GM18502 (cell line): ENCODE measurements around the gene JMJD7.

Experiments
- ATAC-seq: cut with Tn5 transposase; IDR thresholded peaks from one replicate; pipeline ENCODE4 v1.9.1; 2021; ENCODE audit warnings: mild to moderate bottlenecking; ENCODE audit not compliant: unreplicated experiment, poor library complexity

Gene JMJD7

GRCh38 chr15:41878355-41878699 lies 50.4 kb downstream of the JMJD7 start:
- no peak for ATAC-seq

- ATAC-seq = no peak
Measured at GRCh38 chr15:41879321-41879845, 51.5 kb downstream of the JMJD7 start.

DNA sequence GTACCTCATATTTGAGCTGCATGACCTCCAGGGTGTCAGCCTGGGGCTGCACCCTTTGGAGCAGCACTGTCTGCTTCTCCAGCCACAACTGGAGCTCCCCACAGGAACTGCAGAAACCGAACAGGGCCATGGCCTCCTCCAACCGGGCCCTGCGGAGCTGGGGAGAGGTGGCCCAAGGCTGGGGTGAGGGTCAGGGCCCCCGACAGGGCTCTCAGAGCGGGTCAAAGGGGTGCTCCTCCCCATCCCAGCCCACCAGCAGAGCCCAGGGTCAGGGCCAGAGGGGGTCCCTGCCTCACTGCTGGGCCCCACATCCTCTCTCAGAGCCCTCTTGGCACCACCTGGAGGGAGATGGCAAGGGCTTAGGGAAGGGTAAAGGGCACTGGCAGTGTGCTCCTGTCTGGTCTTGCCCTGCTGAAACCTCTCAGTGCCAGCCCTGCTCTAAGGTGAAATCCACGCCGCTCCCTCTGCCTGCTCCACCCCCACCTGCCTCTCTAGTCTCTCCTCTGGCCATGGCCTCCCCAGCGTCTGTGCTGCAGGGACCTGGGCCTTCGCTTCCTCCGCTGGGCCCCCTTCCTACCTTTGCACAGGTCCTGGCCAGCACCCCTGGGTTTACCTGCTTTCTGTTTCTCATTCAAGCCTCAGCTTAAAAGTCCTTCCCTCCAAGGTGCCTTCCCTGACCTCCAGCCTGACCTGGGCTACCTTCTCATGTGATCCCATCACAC lies 52.4 kb downstream of the JMJD7 start:
- ATAC-seq = no peak

DNA sequence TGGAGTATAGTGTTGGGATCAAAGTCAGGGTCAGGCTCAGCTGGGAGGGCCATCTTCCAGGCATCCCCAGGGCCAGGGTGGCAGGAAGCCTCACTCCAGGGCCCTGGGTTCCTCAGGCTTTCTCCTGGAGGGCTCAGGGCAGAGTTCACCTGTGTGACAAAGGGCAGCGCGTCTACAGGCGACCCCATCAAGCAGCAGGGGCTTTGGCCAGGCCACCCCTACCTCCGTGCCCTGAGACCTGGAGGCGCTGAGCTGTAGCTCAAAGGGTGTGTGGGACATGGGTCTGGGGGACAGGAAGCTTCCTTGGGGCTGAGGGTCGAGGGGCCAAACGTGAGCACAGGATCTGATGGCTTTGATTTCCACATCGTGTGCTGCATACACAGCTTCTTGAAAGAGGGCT lies 53.2 kb downstream of the JMJD7 start:
- ATAC-seq = no peak

DNA sequence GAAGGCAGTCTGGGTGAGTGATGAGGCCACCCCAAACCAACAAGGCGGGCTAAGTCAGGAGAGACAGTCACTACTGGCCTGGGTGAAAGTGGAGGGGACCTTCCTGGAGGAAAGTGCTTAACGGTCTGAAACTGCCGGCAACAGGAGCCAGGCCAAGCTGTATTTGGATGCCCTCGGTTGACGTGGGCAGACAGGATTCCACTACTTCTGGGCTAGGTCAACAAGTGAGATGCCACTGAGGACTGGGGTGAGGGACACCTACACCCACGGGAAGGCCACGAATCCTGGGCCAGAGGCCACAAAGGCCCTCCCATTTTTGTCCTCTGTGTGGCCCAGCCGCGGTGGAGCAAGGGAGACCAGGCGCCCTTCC lies 53.6 kb downstream of the JMJD7 start:
- no peak for ATAC-seq

- no peak for ATAC-seq
Measured at GRCh38 chr15:41881920-41882688, 54.2 kb downstream of the JMJD7 start.

DNA sequence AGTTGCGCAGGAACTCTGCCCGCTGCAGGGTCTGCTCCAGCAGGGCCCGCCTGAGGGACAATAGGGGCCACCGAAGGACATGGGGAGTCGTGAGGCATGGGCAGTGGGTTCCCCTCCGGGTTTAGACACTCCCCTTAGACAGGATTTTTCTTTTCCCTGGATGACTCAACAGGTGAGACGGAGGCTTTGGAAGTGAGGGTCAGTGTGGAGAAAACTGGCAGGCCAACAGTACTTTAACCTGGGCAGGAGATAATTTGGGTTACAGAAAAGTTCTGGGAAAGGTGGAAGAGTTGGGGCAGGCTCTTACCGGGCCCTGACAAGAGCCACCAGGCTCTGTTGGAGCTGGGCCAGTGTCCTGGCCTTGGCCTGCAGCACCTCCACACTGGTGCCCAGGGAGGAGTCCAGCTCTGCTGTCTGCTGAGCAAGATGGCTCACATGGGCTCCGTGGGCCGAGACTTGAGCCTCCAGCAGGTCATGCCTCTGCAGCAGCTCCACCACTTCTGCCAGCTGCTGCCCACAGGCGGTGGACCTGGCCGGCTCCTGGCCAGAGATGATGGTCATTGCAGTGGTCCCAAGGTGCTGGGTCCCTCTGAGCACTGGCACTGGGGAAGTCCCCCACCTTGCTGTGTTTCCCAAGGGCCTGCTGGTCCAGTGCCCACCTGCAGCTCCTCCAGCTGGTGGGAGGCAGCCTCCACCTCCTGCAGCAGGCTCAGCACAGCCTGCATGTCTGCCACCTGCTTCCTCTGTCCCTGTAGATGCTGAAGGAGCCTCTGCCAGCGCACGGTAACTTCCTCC lies 55.0 kb downstream of the JMJD7 start:
- no peak for ATAC-seq

- no peak for ATAC-seq
Measured at GRCh38 chr15:41883484-41883825, 55.6 kb downstream of the JMJD7 start.

DNA sequence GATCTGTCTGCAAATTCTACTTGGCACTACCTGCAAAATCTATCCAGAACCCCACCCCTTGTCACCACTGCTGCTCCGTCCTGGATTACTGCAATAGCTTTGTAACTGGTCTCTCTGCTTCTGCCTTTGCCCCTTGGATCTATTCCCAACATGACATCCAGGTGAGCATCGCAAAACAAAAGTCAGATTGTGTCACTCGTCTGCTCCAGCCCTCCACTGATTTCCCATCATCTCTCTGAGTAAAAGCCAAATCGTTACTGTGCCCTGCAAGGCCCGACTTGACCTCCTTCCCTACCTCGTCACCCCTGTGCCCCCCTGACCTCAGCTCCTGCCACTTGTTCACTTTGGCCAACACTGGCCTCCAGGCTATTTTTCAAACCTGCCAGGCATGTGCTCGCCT lies 56.6 kb downstream of the JMJD7 start:
- ATAC-seq = no peak

GRCh38 chr15:41885321-41885720 lies 57.4 kb downstream of the JMJD7 start:
- ATAC-seq = no peak

- no peak for ATAC-seq
Measured at GRCh38 chr15:41885841-41886240, 57.9 kb downstream of the JMJD7 start.

GRCh38 chr15:41886741-41887140 lies 58.8 kb downstream of the JMJD7 start:
- ATAC-seq = no peak

GRCh38 chr15:41887161-41887560 lies 59.3 kb downstream of the JMJD7 start:
- no peak for ATAC-seq
